Ishikawa (cell line): ENCODE measurements around the gene MAST4.

Experiments
- CEBPB ChIP-seq: IDR thresholded peaks from 2 replicates; pipeline ENCODE4 v1.6.1; 2012
- YY1 ChIP-seq: IDR thresholded peaks from 2 replicates; pipeline ENCODE4 v1.6.1; 2012; ENCODE audit warnings: low read depth

DNA sequence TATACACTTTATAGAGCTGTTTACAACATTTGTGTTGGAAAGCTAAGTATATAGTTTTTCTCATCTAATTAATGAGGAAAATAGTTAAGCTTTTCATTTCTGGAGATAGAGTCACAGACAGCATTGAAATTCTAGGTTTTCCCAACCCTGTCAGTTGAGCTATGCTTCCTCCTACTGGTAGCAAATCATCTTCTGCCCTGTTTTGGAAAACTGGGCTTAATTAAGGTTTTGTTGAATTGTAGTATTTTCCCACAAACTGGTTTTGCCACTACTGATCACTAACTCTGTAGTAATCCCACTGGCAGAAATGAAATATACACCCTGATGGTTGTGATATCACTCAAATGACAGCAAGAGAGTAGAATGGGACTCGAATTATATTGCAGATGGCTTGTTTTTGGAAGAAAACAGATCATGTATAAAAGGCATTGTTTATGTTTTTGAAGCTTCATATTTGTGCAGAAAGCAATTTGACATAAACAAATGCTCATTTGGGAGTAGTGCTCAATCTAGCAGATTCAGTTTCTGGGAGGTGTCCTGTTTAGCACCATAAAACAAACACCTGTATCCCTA lies 553.8 kb downstream of the MAST4 start:
- TF ChIP-seq CEBPB (no peak), YY1 (no peak)
